Stimulated activated CD4-positive, alpha-beta T cell treated with anti-CD3 and anti-CD28 coated beads, Interleukin-2, amount 100 ng/mL, for 24 hours (primary cell): Measurements from ENCODE around the gene WEE1.

ENCODE experiments used
- DNase-seq, 2 donors: peaks; one replicate each; pipeline ENCODE4 v3.0.0-alpha.2; 2020

The WEE1 gene

GRCh38 chr11:9625162-9625561 is 51.7 kb downstream of the WEE1 start:
- no peak for DNase-seq

DNA sequence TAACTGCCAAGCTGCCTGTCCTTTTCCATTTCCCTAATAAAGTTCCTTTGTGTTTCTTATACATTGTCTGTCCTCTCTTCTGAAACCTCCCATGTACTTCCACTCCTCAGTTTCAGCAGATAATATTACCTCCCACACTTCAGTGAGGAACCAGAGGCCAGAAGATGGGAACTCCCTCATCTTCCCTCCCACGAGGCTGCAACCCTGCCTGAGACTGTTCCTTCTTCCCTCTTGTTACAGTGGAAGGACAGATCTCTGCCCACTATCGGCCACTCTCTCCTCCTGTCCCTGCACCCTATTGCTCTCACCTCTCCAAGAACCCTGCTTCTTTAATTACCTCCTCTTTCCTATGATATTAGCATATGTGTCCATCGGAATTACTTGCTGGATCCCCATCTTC is 52.3 kb downstream of the WEE1 start:
- no peak for DNase-seq

- DNase-seq: no peak
Observed at GRCh38 chr11:9626496-9627394, 53.3 kb downstream of the WEE1 start.

GRCh38 chr11:9629064-9629463 is 55.6 kb downstream of the WEE1 start:
- no peak for DNase-seq

DNA sequence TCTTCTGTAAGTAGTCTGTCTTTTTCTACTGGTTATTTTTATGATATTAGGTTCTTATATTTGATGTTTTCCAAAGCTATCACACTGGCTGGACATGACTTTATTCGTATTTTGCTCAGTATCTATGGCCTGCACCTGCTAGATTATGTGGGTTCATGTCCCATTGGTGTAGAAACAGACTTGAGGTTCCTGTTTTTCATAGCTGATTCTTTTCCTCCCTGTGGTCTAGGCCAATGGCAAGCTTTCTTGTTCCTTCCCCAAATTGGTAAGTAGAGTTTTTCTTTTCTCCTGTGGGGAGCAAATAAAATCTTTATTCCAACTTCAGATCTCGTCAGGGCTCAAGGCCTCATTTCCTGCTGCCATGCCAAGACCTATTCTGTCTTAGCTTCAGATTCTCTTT is 60.2 kb downstream of the WEE1 start:
- DNase-seq: no peak

- no peak for DNase-seq
Observed at GRCh38 chr11:9636691-9637090, 63.2 kb downstream of the WEE1 start.

DNA sequence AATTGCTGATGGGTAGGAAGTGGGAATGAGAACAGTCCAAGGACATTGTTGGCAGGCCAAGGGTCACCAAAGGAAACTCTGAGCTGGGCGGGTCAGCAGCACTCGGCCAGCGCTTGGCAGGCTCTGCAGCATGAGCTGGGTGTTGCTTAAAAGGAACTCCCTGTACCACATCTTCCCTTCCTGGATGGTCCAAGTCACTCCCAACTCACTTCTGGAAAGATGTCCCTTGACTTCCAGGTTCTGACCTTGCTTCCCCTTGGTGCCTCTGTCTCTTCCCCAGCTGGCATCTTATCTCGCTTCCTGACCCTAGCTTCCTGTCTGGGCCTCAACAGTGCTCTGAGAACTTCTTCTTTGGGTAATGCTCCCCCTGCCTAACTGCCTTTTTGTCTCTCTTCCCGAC is 65.6 kb downstream of the WEE1 start:
- no peak for DNase-seq
